K562 (cell line): Measurements from ENCODE around the gene DHX40.

Experiments
- ATF4 ChIP-seq: fragments of 450-650 bp; formaldehyde crosslinking; IDR thresholded peaks from 2 replicates; pipeline ENCODE4 v1.4.0; 2022; ENCODE audit warnings: mild to moderate bottlenecking, moderate library complexity
- CBX3 ChIP-seq, 2 experiments: IDR thresholded peaks; 1 replicate in 1 of 2; 2 replicates in 1 of 2; pipeline ENCODE4 v1.6.1; 2012; ENCODE audit warnings: inconsistent platforms in 2 of 2, low read length in 2 of 2, borderline replicate concordance in 1 of 2, control low read depth in 1 of 2
- FOSL1 ChIP-seq: fragments of 200-800 bp; sonication (Bioruptor generic); conservative IDR thresholded peaks from 2 replicates; pipeline ENCODE4 v1.6.1; 2016; ENCODE audit warnings: missing genetic modification characterization, missing compliant biosample characterization
- KDM5B ChIP-seq: fragments of 200-600 bp; sonication (generic); IDR thresholded peaks from 2 replicates; pipeline ENCODE4 v1.6.1; 2012; ENCODE audit warnings: low read depth, mild to moderate bottlenecking, moderate library complexity, low read length, control low read depth, inconsistent platforms; ENCODE audit not compliant: insufficient replicate concordance
- NFYB ChIP-seq: IDR thresholded peaks from 2 replicates; pipeline ENCODE4 v1.6.1; 2011; ENCODE audit warnings: mild to moderate bottlenecking, moderate library complexity; ENCODE audit not compliant: insufficient read length; ENCODE audit errors: extremely low read depth
- POLR2AphosphoS2 ChIP-seq: IDR thresholded peaks from 2 replicates; pipeline ENCODE4 v1.6.1; 2012; ENCODE audit warnings: low read length, improper control_type of control experiment
- SP2 ChIP-seq: IDR thresholded peaks from 2 replicates; pipeline ENCODE4 v1.6.1; 2011; ENCODE audit warnings: mild to moderate bottlenecking, low read depth, low read length, moderate library complexity; ENCODE audit not compliant: poor library complexity, severe bottlenecking; ENCODE audit errors: extremely low read depth
- ZNF274 ChIP-seq: IDR thresholded peaks from 2 replicates; pipeline ENCODE4 v1.6.1; 2011; ENCODE audit warnings: low read depth, mild to moderate bottlenecking, low read length, moderate library complexity, borderline replicate concordance

- TF ChIP-seq FOSL1 (tag) (no peak), SP2 (no peak), CBX3 (IDR thresholded peaks at IDR 0.05; ENCODE audit: borderline replicate concordance in 1 of 2, low read length in 2 of 2) (no peak), ZNF274 (no peak), KDM5B (no peak), POLR2AphosphoS2 (no peak), NFYB (no peak), ATF4 (CRISPR knock-in tag) (no peak)
Observed at GRCh38 chr17:59652119-59652518, 86.7 kb downstream of the DHX40 start.
